HG02970 (cell line): ENCODE measurements around the gene DNAJC16.

Source experiments
- ATAC-seq: cut with Tn5 transposase; IDR thresholded peaks from one replicate; pipeline ENCODE4 v1.9.1; 2021; ENCODE audit warnings: mild to moderate bottlenecking, moderate library complexity, moderate number of reproducible peaks; ENCODE audit not compliant: unreplicated experiment, low FRiP score

The DNAJC16 gene

GRCh38 chr1:15618077-15618654, 91.5 kb downstream of the DNAJC16 start:
- ATAC-seq, result peak; percentile 34

GRCh38 chr1:15618655-15619525, 92.2 kb downstream of the DNAJC16 start:
- ATAC-seq, result no peak

GRCh38 chr1:15620155-15620545, 93.5 kb downstream of the DNAJC16 start:
- no peak for ATAC-seq

- no peak for ATAC-seq
Observed at GRCh38 chr1:15620902-15621682, 94.4 kb downstream of the DNAJC16 start.

- no peak for ATAC-seq
Observed at GRCh38 chr1:15621975-15622374, 95.3 kb downstream of the DNAJC16 start.

GRCh38 chr1:15622712-15623373, 96.2 kb downstream of the DNAJC16 start:
- no peak for ATAC-seq

- ATAC-seq, result no peak
Observed at GRCh38 chr1:15623435-15623834, 96.8 kb downstream of the DNAJC16 start.

GRCh38 chr1:15624133-15624714, 97.6 kb downstream of the DNAJC16 start:
- ATAC-seq, result no peak

GRCh38 chr1:15625056-15625917, 98.6 kb downstream of the DNAJC16 start:
- ATAC-seq, result no peak
